HG03108 (cell line): ENCODE measurements around the gene ENTR1.

ENCODE experiments used
- ATAC-seq: cut with Tn5 transposase; IDR thresholded peaks from one replicate; pipeline ENCODE4 v1.9.1; 2021; ENCODE audit warnings: moderate library complexity; ENCODE audit not compliant: unreplicated experiment

Gene ENTR1

DNA sequence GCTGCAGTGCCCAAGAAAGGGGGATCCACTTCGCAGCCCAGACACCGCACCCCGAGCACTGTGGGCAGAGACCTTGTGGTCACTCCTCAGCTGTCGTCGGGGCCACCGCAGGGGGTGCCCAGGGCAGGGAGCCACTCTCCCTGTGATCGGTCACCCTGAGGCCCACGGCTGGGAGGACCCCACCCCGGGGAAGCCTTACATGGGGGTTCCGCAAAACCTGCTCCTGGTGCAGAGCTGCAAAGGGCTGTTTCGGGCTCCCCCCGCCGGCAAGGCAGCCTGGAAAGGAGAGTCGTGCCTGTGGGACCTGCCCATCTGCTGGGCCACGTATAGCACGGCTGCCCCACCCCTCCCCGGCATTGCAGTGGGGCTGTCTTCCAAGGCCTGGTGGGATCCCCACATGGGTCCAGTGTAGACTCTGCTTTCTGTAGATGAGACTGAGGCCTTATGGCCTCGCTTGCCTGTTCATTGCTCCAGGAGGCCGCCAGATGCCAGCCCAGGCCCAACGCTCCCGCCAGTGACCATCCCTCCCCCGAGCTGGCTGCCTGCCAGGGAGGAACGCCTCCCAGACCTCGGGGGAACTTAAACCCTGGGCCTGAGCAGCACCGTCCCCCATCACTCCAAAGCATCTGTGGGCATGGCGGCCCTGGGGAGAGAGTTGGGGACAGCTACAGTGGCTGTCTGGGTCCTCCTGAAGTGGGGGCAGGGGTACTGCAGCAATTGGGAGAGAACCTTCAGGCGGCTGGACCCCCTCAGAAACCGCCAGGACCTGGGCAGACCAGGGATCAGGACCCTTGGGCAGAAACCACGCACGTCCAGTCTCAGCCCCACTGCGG, 45.3 kb downstream of the ENTR1 start:
- ATAC-seq, result no peak

DNA sequence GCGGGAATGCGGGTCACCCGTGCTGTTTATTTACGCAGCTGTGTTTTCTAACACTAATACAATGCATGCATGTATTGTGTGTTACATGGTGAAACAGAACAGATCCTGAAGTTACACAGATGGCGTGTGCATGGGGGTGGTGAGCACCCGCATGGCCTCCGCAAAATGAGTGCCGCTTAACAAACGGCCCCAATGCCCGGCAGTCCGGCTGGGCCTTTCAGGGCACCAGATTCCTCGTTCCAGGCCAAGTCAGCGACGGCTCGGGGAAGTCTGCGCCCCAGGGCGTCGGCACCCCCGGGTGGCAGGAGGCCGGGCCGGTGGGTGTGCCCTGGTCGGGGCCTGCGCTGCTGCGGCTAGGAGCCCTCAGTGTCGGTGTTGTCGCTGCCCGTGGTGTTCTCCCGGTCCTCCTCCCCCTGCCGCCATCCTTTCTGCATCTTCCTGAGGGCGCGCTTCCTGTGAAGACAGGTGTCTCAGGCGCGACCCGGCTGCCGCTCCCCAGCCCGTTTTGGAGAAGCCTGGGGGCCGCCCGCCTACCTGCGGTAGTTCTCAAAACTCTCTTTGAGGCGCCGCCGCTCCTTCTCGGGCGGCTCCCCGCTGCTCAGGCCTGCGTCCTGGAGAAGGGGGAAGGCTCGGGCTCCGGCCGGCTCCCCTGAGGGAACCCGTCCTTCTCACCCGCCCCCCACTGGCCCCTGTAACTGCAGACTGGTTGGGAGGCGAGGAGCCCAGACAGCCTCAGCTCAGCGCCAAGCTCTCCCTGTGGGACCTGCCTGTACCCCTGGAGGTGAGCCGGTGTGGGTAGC, 46.3 kb downstream of the ENTR1 start:
- ATAC-seq, result no peak

DNA sequence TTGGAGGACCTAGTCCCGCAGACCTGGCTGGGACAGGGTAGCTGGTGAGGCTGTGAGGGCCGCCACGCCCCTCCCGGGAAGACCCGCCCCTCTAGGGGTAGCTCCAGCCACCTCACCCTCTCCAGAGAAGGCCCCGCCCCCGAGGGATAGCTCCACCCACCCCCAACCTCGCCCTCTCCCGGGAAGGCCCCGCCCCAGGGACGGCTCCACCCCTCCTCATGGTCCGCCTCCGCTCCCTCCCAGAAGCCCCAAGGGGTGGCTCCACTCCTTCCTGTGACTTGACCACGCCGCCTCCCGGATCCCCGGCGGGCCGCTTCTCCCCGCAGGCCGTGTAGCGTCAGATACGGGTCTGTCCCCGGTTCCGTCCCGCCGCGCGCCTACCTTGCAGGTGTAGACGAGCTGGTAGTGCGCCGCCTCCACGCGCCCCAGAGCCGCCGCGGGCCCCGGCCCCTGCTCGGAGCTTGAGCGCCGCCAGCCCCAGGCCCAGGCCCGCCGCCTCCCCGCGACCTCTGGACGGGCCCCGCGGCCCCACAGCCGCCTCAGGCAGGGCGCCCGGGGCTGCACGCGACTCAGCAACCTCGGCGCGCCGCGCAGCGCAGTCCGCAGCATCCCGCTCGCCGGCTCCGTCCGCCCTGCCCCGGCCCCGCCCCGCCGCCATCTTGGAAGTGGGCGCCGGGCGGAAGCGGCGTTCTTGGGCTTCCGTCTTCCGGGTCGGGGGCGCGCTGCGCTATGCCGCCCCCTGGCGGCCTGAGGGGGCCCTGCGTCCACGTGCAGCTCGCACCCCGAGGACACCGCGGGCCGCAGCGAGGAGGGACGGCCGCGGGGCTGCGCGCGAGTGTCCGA, 47.1 kb downstream of the ENTR1 start, which contains the start of gene DNLZ:
TSS of gene DNLZ (minus strand) at position 639 of the 843 bp plus-strand sequence. CDS start at position 609, 30 bp downstream.
- peak; percentile 83 for ATAC-seq

DNA sequence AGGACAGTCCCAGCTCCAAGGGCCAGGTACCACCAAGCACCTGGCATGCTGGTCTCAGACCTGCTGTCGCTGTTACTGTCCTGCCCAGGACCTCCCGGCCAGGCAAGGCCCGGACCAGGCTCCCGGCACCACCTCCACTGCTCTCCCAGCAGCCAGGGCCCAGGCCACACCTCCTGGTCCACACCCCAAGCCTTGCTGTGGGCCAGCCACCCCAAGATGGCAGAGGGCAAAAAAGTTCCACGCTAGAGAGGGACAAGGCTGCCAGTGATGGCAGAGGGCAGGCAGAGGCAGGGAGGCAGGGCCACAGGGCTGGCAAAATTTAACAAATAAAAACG, 48.0 kb downstream of the ENTR1 start:
- no peak for ATAC-seq

DNA sequence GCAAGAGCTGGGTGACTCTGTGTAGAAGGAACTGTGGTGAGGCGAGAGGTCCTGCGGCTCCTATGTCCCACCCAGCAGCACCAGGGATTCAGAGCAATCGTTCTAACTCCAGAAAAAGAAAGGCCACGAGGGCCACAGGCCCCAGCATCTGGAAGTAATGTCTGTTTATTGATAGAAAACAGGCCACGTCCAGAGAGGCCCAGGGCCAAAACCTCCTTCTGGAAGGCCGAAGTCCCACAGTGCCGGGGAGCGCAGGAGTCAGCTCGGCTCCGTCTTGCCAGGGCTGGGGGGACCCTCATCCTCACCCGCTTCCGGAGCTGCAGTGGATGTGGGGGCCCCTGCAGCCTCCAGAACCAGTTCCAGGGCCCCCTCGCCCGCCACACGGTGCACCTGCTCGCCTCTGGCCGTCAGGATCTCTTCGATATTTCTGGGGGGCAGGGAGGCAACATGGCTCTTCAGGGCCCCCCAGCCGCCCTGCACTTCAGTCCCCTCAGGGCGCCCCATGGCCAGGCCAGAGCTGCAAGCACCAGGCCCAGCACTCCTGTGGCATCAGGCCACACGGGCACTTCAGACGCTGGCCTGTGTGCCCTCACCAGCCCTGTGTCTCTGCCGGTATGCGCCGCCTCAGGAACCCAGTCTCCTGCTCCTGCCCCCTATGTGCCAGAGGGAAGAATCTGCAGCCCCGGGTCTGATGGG, 48.5 kb downstream of the ENTR1 start:
- no peak for ATAC-seq

DNA sequence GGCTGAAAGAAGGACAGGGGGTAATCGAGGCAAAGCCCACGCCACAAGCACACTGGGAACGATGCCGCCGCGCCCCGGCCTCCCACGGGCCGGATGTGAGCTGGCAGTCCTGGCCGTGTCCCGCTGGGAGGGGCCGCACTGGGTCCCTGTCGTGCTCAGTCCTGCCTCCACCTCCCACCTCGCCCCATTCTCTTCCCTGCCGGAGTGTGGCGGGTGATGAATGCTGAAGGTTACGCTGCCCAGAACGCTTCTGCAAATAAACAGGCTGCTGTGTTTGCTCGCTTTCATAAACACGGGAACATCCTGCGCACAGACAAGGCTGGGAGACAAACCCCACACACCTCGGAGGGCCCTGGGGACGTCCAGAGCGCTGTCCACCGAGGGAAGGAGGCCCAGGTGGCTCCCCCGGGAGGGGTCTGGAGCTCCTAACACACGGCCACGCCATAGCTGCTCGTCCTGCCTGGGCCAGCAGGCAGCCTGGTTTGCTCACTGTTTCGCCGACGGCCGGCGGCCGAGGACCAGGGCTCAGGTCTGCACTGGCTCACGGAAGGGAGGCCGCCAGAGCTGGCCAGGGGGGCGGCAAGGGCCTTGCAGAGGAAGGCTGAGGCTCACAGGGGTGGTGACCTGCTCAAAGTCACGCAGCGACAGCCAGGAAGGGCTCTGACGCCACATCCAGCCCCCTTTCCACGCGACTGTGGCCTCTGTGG, 49.2 kb downstream of the ENTR1 start:
- ATAC-seq, result no peak

DNA sequence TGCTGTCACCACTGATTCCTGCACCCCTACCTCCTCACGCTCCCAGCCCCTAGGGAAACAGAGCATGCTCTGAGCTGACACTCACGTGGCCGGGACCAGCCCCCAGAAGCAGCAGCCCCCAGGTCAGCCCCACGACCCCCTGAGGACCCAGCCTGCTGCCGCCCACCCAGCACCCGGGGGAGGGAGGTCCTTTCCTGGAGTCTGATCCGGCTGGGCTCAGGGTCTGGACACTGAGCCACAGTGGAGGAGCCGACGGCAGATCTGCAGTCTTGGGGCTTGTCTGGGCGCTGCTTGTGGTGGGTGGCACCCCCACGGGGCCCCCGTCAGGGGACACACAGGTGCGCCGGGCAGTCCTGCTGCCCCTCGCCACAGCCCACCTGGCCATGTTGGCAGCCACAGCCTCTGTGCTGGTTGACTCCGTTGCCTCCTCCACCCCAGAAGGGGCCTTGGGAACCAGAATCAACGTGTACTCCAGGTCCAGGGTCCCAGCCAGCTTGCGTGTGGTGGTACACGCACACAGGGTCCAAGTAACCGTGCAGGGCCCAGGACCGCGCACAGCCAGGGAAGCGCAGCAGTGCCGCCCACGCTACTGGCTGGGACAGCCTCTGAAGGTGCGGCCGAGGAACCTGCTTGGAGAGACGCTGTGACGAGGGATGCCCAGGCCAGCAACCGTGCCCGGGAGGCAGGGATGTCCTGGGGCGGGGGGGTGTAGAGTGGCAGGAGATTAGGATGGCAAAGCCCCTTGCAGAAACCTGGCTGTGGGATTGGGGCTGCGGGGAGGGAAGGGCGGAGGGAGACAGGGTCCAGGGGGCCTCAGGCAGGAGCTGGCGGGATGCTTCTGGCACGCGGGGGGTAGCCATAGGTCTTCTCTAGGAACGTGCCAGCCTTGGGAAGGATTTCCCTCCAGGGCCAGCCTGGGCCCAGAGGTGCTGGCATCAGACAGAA, 50.4 kb downstream of the ENTR1 start:
- ATAC-seq, result no peak

DNA sequence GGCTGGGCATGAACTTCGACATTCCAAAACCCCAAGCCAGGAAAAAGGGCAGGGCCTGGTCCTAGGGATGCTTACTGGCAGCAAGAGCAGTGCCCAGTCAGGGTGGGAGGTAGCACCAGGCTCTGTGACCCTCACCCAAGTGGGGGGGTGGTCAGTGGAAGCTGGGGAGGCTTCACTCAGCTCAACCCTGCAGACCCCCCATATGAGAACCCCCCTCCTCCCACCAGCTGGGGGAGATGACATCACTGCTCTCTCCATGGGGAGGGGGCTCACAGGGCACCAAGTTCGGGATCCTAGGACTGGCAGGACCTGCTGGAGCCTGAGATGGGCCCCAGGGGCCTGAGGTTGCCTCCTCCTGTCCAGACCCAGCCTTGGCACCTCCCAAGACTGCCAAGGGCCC, 51.5 kb downstream of the ENTR1 start:
- ATAC-seq, result no peak

DNA sequence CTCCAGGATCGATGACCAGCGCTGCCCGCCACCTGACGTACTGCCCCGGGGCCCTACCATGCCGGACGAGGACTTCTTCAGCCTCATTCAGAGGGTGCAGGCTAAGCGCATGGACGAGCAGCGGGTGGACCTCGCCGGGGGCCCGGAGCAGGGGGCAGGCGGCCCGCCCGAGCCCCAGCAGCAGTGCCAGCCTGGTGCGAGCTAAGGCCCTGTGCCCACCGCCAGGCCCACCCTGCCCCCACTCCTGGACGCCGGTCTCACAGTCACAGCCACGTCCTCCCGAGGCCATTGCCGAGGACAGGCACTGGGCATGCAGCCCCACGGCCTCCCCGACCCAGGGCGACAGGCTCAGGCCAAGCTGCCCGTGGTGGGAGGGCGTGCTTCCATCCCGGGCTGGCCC, 52.4 kb downstream of the ENTR1 start:
- no peak for ATAC-seq

DNA sequence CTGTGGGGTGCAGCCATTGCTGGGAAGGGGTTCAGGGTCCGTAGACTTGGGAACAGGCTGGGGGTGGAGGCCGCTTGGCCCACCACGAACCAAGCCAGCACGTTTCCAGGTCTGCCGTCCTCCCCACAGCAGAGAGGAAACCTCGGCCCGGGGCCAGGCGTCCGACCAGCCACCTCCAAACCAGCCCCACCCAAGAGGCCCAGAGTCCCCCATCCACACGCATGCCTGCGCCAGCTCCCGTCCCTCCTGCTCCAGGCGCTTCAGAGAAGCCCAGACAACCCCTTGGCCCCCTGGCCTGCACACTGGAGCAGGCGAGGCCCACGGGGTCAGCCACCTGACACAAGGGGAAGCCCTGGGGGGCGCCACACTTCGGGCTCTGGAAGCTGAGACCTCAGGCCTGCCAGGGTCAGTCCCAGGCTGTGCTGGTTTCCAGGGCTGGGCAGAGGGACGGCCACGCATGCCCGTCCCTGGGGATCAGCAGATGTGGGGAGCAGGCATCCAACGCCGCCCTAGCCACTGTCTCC, 53.1 kb downstream of the ENTR1 start:
- ATAC-seq, result no peak

DNA sequence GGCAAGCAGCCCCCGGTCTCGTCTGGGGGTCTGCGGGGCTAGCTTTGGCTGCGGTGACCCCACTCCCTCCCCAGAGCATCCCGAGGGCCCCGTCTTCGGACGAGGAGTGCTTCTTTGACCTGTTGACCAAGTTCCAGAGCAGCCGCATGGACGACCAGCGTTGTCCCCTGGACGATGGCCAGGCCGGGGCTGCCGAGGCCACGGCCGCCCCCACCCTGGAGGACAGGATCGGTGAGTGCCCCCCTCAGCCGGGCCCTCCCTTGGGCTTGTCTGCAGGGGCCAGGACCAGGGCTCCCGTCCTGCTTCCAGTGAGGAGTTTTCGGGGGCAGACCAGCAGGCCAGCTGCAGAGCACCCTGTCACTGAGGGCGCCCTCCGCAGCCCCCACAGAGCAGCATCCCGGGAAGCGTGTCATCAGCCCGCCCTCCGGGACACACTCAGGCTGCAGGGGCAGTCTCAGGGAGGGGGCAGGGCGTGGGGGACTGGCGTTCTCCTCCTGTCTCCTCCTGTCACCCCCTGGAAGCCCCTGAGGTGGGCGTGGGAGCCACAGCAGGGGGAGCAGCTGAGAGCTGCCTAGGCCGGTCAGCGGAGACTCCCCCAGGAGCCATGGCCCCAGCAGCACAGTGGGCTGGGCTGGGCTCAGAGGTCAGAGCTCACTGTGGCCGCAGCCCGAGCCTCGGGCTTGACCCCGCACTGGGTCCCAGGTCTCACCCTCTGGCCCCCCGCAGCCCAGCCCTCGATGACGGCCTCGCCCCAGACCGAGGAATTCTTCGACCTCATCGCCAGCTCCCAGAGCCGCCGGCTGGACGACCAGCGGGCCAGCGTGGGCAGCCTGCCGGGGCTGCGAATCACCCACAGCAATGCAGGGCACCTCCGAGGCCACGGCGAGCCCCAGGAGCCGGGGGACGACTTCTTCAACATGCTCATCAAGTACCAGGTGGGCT, 54.5 kb downstream of the ENTR1 start:
- ATAC-seq, result no peak

DNA sequence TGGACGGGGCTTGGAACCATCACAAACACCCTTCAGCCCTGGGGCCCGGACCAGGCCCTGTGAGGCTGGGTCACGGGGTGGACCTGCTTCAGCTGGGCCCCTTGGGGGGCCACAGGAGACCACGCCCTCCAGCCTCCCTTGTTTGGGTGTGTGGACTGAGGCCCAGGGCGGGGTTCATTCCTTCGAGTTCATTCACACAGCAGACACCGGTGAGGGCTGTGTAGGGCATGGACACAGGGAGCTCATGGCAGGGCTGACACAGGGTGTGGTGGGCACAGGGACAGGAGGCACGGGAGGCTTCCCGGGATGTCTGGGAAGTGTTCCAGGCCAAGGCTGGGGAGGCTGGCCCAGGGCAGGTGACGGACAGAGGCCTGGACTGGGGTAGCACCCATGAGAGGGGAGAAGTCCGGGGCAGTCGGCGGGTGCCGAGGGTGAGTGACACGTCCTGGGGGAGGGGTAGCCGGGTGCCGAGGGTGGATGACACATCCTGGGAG, 55.8 kb downstream of the ENTR1 start:
- ATAC-seq, result no peak

DNA sequence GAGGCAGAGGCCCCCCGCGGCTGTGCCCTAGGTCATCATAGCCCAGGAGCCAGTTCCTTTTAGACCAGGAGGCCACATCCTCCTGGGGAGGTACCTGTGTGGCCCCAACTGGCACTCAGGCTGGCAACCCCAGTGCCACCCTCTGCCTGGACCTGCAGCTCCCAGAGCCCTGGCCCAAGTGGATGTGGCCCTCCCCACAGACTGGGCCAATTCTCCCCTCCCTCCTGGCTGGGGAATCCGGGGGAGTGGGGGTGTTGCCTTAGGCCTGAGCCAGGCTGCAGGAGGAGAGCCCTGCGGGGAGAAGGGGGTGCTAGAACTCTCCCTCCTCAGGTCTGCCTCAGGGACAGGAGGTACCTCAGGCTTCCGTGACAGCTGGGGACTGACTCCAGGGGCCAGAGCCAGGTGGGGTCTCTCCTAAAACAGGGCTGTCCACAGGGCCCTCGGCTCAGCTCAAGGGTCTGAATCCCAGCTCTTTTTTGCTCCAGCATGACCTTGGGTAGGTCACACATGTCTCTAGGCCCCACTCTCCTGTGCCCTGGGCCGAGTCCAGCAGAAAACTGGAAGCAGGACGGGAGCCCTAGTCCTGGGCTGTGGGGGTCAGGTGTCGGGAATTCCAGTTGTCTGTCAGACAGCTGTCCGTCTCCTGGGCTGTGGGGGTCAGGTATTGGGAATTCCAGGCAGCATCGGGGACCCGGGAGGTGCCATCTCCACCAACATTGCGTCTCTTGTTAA, 56.5 kb downstream of the ENTR1 start:
- ATAC-seq, result no peak

DNA sequence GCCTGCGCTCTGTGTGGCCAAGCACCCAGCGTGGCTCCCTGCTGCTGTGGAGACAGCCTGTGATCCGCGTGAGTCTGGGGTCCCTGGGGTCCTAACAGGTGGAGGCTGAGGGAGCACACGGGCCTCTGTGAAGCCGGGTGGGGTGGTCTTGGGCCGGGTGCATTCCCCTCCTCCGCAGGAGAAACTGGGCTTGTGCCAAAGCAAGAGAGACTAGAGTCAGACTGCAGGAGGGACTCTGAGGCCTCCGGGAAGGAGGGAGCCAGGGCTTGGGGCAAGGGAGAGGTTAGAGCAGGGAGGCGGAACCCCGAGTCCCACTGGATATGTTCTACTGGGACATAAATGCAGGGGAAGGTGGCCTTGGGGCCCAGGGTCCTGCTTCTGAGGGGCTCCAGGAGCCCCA, 57.3 kb downstream of the ENTR1 start:
- no peak for ATAC-seq

DNA sequence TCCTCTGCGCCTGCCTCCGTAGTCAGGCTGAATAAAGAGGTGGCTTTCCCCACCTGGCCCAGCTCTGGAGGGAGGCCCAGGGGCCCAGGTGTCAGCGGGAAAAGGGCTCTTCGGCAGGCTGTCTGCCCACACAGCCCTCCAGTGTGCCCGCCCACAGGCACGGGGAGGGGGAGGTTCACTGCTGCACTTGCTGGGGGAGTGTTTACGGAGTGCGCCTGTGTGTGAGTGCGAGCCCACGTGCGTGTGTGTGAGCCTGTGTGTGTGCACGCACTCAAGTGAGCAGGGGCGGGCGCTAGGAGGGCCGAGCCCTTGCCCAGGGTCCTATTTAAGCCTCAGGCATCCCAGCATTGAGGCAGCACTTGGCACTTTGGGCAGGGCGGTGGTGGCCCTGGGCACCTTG, 57.7 kb downstream of the ENTR1 start:
- no peak for ATAC-seq
